Femur (tissue), 1 donor: Measurements from ENCODE around the gene IRAK2.

ENCODE experiments used
- DNase-seq: peaks from one replicate; pipeline ENCODE4 v3.0.0-alpha.2; 2017

Gene IRAK2

DNA sequence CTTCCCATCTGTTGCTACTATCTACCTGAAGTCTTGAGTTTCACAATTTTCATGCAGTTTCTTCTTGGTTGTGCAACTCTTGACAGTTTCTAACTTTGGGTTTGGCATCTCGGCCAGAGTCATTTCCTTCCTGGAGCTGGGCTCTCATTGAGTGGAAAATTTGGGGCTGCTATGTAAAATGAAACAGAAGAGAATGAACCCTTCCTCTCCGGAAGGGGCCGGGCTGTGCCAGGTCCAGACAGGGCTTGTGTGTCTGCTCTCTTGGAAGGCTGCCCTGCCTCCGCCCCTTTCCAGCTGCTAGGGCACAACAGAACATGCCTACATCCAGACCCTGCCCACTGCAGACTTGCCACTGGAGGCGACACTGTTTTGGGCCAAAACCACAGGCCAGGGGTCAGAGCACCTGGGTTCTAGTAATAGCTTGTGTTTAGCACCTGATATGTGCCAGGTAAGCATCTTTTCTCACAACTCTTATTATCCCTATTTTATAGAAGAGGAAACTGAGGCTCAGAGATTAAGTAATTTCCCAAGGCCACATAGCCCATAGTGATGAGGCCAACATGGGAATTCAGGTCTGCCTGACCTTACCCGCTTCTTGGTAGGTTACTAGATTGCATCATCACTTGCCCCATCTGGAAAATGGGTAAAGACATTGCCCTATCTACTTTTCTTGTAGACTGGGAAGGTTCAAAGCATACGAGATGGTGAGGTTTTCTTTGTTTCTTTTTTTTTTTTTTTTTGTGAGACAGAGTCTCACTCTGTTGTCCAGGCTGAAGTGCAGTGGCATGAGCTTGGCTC, 25.0 kb downstream of the IRAK2 start:
- DNase-seq: peak; percentile 92

DNA sequence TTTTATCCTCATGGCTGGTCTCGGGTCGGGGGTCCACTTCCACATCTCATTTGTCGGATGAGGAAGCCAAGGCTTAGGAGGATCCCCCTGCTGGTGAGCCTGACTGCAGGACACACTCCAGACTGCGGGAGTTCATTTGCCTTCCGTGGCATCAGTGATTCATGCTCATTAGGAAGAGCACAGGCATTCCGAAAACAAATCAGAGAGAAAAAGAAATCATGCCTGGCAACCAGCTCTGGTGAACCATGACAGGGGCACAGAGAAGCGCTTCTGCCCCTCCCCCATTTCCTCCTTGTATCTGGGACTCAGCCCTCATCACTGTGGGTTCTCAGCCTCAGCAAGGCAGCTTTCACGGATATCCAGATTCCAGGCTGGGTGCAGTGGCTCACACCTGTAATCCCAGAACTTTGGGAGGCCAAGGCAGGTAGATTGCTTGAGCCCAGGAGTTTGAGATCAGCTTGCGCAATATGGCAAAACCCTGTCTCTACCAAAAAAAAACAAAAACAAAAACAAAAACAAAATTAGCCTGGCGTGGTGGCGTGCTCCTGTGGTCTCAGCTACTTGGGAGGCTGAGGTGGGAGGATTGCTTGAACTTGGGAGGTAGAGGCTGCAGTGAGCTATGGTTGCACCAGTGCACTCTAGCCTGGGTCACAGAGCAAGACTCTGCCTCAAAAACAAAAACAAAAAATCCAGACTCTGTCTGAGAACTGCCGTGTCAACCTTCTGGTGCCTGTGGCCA, 28.4 kb downstream of the IRAK2 start:
- DNase-seq: no peak

DNA sequence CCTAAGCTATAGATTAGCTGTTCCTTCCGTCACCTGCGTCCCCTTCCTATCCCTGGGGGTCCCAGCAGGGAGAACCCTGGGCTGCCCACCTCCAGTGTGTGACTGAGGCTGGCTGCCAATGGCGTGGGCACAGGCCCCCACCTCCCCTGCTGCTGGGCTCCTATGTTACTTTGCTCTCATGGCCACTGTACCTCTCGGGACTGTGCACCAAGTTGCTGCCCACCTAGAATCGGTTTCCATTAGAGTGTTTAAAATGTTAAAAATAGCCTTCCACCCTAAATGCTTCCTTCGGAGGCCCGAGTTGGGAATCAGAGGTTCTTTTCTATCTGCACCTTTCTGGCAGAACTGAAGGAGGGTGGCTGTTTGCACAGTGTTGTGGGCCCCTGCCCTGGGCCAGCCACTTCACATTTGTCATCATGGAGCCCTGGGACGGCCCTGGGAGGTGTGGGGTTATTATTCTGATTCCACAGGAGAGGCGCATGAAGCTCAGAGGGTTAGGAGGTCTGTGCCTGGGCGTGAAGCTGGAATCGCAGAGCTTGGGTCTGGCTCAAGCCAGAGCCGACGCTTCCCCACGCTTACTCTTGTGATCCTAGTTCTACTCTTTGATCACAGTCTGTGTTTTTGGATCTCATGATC, 29.1 kb downstream of the IRAK2 start:
- DNase-seq: no peak

DNA sequence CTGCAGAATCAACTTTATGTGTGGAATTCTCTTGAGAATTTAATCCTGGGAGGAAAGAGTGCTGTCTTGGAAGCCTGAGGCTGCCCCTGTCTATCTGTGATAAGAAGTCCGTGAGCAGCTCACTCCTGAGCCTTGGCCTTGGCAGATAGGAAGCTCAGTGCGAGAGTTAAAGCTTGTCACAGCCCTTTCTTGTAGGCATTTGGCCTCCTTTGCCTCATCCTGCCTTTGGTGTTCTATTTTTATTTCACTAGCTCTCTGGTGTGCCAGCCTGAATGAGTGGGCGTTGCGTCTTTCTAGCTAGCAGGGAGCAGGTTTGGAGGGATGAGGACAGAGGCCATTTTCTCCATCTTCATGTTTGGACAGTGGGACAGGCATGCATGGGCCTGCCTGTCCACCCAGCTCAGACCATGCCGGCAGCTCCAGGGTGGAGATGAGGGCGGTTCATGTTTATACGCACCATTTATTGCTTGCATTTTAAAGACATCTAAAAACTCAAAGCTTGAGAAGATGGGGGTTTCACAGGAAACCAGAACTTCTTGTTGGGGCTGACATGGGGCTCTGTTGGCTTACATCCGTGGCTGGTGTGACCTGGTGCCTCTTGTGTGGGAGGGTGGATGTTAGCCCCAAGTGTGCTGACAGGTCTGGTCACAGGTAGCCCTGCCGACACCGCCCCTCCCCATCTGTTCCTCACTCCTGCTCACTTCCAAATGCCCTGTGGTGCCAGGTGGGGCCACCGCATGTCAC, 29.8 kb downstream of the IRAK2 start:
- DNase-seq: peak; percentile 45

DNA sequence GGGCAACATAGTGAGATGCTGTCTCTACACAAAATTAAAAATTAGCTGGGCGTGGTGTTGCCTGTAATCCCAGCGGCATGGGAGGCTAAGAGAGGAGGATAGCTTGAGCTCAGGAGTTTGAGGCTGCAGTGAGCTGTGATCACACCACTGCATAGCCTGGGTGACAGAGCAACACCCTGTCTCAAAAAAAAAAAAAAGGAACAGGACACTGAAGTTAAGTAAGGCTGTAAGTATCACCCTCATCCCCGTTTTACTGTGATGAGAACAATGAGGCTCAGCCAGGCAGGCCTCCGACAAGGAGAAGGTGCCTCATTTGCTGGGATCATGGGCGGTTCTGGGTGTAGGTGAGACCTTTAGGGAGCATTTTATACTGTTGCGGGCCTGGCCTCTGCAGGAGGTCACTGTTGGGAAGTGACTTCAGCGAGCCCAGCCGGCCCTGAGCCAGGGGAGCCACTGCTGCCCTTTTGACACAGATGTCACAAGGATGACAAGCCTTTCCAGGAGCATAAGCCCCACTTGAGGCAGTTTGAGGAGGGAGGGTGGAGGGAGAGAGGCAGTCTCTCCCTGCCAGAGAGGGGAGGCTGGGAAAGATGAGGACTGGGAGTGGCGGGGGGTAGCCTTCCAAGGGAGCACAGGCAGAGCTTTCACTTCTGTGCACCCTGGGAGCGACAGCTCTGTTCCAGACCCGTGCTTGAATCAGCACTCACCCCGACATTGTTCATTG, 30.8 kb downstream of the IRAK2 start:
- no peak for DNase-seq

DNA sequence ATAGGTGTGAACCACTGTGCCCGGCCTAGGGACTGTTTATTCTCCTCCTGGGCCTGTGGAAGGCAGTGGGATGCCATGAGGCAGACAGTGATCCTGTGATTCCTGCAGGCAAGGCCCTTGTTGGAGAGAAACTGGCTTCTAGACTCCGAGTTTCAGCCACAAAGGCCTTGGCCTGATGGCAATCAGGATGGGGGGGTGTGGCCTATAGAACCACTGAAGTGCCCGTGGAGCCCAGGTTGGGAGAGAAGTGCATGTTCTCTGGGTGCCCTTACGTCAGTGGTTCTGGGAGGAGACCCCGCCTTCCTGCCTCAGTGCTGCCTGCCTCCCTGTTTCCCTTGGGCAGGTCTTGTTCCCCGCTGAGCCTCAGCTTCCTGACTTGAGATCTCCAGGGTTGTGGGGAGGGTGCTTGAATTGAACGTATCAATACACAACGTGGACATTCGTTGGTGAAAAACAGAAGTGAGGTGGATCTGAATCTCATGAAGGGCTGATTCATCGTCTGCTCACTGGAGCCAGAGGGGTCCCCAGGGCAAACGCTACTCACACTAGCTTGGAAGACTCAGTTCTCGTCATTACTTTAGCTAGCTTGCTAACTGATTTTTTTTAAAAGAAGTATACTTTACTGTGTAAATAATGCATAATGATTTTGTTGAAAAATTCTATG, 31.8 kb downstream of the IRAK2 start:
- DNase-seq: peak; percentile 50

DNA sequence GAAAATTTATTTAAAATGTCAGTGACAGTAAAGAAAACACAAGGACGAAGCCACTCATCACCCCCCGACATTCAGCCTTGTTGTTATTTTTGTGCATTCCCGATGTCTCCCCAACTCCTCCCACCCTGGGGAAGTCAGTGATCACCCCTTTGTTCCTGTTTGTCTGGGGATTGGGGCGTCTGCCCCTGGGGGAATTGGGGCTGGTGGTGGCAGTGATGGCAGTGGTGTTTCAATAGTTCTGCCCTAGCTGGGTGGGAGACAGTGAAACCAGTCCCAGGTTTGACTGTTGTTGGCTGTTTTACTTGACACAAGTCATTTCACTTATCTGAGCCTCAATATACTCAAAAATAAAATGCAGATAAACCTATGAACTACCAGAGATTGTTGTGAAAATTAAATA, 33.5 kb downstream of the IRAK2 start:
- no peak for DNase-seq

DNA sequence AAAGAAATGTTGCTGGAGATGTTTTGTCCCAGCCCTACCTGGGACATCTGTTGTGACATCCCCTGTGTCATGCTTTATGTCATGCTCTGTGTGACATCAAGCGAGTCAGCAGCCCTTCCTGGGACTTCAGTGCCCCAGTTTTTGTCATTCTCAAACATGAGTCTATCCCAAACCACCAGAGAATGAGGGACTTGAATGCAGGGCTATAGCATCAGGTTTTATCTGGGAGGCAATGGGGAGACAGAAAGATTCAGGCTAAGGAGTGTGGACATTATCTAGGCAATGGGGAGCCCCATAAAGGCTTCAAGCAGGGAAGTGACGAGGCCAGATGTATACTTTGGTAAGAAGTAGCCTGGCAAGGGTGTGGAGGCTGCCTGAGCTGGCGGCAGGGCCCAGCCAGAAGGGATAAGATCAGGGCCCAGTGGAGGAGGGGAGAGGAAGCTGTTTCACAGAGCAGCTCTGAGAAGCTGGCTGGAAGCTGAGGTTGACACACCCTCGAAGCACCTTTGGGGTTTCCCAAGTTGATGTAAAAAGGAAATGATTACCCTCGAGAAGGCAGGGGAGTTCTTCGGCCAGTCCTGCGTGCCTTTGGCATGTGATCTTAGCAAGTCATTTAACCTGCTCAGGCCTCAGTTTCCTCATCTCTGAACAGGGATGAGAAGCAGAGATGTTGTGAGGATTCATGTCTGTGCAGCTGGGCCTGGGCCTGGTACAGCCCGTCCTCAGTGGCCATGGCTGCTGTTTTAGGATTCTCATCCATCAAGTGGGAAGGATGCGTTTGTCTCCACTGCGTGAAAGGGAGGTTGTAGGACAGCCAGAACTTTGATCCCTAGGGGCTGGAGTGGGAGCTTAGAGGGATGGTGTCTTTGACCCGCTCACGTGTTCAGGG, 34.3 kb downstream of the IRAK2 start:
- DNase-seq: peak; percentile 41

DNA sequence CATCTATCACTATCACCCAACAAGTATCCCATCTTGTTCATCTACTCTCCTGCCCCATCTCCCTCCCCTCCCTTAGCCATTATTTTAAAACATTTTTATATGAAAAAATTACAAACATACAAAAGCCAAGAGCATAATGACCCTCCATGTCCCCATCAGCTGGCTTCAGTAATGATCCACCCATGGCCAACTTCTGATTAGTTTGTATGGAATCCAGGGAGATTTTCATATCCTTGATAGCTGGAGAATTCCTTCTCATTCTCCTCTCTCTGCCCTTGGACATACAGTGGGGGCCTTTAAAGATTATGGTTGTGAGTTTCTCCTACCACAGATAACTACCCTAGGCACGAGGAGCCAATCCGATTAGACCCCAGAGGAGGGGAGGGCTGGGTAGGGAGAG, 40.2 kb downstream of the IRAK2 start:
- DNase-seq: no peak

DNA sequence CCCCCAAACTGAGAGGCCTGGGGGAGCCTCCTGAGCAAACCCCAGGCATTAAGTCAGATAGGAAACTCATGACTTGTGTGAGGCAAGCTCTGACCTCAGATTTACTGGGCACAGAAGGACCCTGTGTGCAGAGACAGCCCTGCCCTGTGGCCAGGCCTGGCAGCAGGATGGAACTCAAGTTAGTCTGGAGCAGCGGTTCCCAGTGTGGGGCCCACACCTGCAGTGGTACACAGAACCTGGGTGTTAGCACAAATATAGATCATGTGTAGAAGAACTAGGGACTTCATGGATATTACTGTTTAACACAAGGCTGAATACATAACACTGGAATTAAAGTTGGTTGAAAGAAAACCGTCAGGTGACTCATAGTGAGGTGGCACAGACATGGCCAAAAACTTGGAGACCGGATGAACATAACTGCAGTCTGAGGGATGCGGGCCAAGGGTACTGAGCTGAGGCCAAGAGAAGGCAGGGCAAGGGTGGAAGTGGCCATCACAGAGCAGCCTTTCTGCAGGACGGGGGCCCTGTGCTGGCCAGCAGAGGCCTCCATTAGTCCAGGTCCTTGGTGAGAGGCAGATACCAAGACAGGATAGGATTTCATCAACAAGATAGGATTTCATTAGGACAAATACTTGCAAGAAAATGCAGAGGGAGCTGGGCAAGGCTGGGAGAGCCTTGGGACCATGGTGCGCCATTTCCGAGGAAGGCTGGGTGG, 40.9 kb downstream of the IRAK2 start:
- DNase-seq: peak; percentile 40

DNA sequence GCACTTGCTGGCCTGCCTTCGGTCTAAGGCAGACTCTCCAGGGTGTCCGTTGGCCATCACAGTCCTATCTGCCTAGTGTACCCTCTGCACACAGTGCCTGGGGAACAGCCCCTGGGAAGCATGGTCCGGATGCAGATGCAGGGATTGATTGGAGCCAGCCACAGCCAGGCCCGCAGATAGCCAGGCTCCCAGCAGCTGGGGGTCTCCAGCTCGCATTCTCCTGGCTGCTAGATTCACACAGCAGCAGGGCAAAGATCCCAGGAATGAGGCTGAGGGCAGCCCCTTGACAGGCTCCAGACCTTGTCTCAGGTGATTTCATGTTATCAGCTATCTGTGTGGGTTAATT, 41.4 kb downstream of the IRAK2 start:
- DNase-seq: no peak

DNA sequence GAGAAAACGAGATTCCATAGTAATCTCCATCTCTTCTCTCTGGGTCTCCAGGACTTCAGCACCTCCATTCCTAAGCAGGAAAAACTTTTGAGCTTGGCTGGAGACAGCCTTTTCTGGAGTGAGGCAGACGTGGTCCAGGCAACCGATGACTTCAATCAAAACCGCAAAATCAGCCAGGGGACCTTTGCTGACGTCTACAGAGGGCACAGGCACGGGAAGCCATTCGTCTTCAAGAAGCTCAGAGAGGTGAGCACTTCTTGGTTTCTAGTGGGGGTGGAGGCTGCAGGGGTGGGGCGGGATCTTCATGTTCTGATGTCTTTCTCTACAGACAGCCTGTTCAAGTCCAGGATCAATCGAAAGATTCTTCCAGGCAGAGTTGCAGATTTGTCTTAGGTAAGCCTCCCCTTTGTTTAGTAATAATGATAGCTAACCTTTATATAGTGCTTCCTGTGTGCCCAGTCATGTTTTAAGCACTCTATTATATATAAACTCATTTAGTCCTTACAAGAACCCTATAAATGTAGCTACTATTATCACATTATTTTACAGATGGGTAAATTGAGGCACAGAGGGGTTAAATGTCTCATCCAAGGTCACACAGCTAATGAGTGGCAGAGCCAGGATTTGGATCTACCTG, 48.6 kb downstream of the IRAK2 start:
- DNase-seq: no peak

DNA sequence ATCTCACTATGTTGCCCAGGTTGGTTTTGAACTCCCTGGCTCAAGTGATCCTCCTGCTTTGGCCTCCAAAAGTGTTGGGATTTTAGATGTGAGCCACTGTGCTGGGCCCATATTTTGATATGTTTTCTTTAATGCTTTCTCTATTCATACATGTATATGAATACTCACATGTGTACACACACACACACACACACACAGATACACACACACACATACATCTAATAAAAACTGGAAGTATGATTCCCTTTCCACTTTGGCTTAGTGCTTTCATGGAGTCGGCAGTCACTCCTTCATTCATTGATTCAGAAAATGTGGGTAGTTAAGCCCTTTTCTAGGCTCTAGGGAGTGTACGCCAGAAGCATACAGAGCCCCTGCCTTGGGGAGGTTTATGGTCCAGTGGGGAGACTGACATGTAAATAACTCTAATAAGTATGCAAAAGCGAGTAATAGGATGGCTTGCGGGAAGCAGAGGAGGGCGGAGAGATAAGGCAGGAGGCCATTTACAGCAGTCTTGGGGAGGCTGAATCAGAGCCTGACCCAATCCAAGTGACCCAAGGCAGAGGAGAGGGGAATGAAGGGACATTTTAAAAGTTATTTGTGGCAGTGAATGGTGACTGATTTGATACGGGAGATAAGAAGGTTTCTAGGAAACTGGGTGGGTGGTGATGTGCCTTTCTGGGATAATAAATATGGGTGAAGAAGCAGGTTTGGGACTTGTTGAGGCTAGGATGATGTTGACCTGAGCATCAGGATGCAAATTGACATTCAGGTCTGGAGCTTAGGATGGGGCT, 51.1 kb downstream of the IRAK2 start:
- no peak for DNase-seq

DNA sequence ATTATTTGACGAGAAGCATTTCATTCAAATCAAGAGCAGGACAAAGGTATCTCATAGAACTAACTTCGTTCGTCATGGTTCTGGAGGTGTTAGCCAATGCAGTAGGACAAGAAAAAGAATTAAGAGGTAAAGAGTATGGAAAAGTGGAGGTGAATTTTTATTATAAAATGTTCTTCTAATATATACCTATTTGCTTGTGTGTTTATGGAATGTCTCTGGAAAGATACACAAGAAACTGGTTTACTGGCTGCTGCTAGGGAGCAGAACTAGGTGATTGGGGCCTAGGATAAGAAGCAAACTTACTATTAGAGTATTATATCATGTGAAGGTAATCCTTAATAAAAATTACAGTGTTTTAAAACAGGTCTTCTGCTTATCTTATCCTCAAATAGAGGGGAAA, 52.6 kb downstream of the IRAK2 start:
- DNase-seq: no peak

DNA sequence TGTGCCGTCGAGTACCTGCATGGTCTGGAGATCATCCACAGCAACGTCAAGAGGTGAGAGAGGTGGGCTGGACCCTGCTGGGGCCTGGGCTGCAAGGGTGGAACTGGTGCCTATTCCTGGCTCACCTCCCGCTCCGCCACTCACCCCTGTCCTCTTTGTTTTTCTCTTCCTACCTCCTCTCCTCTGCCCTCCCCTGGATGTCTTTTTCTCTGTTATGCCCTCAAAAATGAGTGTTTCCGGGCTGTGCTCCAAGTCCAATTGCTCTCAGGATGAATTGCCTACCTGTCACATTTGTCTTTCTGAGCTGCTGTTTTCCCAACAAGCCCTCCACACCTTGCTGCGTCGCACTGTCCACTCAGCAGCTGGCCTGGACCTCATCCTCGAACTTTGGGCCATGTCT, 55.0 kb downstream of the IRAK2 start:
- no peak for DNase-seq

DNA sequence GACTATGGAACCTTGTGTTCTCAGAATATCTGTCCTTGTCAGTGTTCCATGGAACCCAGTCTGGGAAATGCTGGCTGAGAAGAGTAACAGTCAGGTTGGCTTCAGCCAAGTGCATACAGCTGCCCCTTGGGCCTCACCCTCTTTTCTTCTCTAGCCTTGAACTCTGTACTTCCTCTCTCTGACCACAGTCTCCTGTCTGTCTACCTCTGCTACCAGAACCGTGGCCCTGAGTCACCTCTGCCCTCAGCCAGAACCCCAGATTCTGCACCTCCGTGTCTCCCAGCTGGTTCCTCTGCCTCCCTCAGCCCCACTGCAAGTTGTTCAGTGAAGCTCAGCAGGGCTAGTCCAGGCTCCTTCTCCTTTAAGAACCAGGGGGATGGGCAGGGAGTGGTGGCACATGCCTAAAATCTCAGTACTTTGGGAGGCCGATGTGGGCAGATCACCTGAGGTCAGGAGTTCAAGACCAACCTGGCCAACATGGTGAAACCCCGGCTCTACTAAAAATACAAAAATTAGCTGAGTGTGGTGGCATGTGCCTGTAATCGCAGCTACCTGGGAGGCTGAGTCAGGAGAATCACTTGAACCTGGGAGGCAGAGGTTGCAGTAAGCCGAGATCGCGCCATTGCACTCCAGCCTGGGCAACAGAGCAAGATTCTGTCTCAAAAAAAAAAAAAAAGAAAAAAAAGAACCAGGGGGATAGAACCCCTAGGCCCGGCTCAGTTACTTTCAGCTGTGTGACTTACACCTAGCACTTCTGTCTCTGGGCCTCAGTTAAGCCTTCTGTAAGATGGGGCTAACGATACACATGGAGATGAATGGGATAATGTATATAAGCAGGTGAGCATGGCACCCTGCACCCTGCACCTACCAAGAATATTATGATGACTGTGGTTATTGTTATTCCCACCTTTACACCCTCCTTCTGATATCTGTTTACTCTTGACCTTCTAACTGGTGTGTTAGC, 59.2 kb downstream of the IRAK2 start:
- DNase-seq: no peak

DNA sequence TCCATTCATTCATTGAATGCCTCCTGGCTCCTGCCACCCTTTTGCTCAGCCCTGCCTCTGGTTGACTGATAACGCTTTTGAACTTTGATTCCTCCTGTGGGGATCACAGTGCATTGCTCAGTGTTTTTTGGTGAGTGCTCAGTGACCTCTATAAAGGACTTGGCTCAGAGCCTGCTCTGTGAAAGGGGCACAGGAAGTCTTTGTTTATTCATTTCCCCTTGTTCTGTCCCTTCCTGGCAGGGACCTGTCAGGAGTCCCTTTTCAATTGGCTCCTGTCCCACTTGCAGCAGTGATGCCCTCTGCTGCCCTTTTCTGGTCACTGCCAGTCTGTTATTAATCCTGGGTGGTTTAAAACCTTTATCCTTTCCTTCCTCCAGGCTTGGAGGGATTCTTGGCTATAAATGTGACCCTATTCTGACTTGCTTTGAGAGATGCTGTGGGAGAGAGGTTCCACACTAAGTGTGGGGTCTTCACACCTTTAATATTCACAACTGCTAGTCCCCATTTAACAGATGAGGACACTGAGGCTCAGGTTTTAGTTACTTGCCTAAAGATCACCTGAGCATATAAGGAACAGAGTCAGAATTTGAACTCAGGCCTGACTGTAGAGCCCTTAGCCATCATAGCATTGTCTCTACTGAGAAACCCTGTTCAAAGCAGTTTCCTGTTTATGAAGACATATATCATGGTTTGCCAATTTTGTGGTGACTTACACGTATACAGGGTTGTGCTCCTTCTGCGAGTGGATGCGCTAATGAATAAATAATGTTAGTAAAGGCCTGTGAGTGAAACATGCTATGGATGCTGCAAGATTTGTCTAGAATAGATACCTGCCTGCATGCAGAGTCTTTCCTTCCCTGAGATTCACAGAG, 60.3 kb downstream of the IRAK2 start:
- DNase-seq: peak; percentile 77
